ENCODE data around the gene SNX32.
A peak's percentile ranks its signal among the peaks of the same experiment; 100 is the strongest.

SNX32 gene

GRCh38 chr11:65869643-65870306, 36.0 kb downstream of the SNX32 start:
- DNase-seq = no peak

DNA sequence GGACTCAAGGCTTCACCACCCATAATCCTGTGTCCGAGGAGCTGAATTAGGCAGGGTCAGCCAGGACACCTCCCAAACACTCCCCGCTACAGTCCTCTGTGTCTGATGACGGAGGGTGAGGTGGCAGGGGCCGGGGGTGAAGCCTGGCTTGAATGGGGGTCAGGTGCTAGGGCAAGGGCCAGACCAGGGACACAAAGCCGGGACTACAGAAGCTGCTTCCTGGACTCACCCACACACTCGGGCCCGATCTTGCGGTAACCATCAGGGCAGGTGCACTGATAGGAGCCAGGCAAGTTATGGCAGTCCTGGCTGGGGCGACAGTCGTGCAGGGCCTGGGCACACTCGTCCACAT, 36.5 kb downstream of the SNX32 start:
- no peak for DNase-seq

DNA sequence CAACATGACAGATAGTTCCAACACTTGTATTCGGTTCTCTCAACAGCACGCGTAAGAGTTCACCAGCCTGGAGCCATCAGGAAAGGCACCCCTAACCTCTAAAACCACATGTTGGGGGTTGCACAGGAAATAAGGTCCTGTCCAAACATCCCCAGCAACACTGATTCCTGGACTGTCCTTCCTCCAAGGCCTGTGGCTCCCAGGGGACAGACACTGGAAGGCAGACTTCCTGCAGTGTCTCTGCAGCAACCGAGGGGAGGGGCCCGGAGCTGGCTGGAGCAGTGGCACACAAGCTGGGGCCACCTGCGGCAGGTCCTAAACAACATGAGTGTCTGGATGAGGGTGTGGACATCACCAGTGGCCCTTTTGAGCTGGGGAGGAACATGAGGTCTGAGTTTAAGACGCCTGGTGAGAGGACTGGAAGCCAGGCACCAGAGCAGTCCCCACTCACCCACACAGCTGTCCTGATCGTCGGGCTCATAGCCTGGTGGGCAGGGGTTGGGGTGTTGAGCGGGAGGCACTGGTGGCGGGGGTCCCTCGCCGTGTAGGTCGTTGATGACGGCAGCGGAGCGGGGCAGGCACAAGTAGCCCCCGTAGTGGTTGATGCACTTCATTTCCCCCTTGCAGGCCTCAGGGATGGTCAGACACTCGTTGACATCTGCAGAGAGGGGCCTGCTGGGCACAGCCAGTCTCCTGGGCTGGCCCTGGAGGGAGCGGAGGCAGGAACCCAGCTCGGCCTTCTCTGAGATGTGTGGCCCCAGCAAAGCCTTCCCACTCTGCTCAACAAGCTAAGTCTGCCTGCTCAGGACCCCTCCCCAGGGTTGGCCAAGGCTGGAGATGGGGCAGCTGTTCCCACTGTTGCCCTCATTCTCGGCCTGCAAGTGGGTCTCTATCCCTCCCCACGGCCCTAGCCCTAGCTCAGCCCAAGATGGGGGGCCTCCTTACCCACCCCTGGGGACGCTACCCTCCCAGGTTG, 37.2 kb downstream of the SNX32 start:
- no peak for DNase-seq

DNA sequence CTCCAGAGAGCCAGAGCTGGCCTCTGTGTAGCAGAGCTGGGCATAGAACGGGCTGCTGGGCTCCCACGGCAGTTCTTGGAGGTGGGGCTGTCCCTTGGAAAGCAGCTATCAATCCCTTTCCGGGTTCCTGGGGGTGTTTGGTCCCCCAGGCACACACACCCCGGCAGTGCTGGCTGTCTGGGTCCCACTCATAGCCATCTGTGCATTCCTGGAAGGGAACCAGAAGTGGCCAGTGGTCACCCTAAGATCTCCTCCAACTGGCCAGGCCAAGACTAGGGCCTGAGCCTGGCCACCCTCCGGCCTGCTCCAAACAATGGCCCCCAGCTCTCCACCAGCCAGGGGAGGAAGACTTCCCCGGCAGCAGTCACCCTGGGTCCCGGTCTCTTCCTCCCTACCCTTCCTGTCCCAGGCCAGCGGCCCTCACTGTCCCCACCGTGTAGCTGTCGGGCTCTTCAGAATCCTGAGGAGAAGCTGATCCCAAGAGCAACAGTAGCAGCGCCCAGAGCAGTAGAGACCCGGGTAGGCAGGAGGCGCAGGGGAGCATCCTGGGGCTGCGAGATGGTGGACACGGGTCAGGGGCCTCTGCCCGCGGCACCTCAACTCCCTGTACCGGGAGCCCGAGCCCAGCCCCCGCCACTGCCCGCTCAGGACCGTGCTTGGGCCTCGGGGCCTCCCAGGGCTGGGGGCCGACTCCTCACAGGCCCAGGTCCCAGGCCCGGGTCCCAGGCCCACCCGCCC, 38.2 kb downstream of the SNX32 start:
- no peak for DNase-seq

- DNase-seq = no peak
Observed at GRCh38 chr11:65872586-65873317, 39.0 kb downstream of the SNX32 start, which contains the start of gene EFEMP2. Gene EFEMP2 (minus strand): TSS chr11:65872800. CDS start chr11:65872354, 446 bp downstream.

DNA sequence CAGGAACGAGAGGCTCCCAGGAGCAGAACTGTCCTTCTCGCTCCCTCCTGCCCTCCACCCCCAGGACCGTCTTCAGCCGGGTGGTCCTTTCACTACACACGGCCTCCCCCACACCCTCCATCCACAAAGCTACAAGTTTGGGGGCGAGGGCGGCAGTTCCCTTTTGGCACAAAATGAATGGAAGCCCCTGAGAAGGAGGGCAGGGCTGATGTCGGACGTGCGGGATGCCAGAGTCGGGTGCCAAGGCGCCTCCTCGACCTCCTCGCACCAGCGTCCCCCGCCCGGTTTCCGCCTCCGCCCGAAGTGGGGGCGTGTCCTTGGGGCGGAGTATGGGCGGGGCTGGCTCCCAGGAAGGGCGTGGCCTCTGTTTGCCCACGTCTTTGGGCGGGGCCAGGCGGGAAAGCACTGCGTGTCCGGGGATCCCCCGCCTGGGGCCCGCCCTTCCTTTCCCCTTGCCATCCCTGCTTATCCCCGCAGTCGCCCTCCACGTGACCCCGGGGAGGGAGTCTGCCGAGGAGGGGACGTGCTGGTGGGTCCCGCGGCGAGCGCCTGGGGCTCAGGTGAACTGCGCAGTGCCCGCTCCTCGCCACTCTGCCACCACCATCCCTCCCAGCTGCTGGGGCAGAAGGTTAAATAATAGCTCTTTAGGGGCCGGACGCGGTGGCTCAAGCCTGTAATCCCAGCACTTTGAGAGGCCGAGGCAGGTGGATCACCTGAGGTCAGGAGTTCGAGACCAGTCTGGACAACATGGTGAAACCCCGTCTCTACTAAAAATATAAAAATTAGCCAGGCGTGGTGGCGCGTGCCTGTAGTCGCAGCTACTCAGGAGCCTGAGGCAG, 39.8 kb downstream of the SNX32 start:
- DNase-seq = peak; percentile 95

DNA sequence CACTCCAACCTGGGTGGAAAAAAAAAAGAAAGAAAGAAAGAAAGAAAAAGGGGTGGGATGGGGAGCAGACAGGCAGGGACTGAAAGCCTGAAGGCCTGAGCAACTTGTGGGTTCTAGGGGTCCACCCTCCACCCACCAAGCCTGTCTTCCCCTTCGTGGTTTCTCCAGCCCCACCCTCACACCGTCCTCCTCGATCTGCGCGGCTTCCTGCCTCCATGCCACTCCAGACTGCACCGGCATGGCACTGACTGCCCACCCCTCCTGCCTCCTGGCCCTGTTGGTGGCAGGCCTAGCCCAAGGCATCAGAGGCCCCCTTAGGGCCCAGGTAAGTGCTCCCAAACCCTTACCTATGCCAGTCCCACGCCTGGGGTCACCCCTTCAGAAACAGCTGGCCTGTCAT, 45.9 kb downstream of the SNX32 start, which contains the start of gene CTSW:
Gene CTSW, plus strand, starts transcription at position 221 of the 400 bp plus-strand sequence. Its CDS starts 18 bp downstream, at position 239.
- no peak for DNase-seq

DNA sequence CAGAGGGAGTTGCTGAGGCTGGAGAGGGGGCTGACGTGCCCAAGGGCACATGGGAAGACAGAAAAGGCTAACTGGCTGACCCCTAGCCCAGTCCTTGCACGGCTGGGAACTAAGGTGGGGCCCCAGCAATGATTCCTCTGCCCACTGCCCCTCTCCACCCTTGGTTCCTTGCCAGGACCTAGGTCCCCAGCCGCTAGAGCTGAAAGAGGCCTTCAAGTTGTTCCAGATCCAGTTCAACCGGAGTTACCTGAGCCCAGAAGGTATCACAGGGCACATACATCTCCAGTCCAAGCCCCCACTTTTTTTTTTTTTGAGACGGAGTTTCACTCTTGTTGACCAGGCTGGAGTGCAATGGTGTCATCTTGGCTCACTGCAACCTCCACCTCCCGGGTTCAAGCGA, 46.3 kb downstream of the SNX32 start:
- no peak for DNase-seq

DNA sequence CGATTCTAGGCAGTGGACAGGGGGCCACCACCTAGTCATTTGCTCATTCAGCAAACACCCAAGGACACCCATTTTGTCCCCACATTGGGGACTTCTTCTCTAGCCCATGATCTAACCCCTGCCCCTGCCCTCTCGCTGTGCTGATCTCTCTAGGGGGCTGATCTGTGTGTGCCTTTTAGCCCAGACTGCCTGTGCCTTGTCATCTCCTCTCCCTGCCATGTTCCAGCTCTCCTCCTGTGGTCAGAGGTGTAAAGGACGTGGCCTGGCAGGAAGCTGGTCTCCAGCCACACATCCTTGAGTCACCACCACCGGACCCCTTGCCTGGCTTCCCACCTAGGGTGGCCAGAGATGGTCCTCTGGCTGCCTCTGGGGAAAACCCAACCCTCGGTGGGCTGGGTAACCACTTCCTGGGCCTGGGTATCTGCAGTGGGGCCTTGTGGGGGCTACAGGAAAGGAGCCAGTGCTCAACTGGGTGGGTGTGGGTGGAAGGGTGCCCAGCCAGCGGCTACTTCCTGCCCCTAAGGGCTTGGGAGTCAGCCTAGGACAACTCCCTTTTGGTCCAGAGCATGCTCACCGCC, 47.2 kb downstream of the SNX32 start:
- DNase-seq = no peak

GRCh38 chr11:65882120-65883057, 48.6 kb downstream of the SNX32 start:
- peak; percentile 1 for DNase-seq

- DNase-seq = peak; percentile 1
Observed at GRCh38 chr11:65883058-65883761, 49.4 kb downstream of the SNX32 start.

DNA sequence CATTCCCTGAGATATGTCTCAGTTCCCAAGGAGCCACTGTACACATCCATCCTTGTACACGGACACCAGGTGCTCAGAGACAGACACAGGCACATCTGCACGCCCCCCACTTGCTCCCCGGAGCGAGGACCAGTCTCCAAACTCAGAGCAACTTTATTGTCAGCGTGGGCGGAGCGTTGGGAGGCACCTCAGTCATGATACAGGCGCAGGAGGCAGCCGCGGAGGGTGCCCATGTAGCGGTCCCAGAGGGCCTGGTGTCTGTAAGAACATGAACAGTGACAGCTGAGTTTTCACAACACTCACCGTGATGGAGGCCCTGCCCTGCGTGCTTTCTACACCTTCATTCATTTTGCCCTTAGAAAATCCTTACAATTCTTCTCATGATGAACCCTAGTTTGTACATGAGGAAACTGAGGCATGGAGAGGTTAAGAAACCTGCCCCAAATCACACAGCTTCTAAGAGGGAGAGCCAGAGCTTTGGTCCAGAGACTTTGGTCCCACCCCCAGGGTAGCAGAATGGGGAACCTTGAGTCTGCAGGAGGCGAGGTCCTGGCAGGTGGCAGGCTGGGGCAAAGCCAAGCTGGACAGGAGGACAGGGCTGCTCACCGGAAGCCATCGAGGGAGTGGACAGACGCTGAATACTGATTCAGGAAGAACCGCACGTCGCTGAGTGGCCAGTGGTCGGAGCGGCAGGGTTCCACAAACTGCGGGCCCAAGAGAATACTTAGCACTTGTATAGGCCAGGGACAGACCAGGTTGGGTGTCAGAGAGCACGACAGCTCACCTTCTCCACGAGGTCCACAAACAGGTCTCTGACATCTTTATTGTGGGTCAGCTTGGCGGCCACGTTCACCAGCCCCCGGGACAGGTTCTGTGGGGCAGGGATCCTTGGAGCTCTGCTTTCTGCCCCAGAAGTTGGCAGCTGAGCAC, 50.3 kb downstream of the SNX32 start:
- DNase-seq = peak; percentile 1

DNA sequence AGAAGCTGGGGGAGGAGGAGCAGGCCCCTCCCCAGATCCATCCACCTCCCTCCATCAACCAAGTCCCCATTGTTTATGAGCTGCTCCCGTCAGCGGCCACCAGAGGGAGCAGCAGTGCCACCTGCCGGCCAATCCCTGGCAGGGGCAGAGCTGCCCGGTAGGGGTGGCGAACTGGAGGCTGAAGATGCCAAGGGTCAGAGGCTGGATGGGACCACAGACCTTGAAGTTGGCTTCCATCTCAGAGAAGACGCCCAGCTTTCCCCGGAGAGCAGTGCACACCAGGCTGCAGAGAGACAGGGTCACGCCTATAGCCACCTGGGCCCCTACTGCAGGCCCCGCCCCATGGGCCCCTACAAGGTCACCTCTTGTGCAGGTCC, 50.9 kb downstream of the SNX32 start:
- peak; percentile 81 for DNase-seq

DNA sequence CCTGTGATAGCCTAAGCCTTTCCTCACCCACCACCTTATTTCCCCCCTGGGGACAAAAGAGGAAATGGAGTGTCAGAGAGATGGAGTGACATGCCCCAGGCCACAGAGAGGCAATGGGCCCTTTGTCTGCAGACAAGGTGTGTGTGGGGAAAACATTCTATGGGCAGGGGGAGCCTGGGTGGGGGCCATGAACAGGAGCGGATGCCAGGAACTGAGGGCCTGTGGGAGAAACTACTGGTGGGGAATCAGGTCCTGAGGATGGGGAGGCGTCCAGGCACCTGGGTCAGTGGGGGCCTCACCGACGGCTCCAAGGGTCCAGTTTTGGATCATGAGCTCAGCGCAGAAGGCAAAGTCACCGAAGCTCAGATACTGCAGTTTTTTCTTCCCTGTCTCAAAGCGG, 51.5 kb downstream of the SNX32 start:
- DNase-seq = peak; percentile 1

DNA sequence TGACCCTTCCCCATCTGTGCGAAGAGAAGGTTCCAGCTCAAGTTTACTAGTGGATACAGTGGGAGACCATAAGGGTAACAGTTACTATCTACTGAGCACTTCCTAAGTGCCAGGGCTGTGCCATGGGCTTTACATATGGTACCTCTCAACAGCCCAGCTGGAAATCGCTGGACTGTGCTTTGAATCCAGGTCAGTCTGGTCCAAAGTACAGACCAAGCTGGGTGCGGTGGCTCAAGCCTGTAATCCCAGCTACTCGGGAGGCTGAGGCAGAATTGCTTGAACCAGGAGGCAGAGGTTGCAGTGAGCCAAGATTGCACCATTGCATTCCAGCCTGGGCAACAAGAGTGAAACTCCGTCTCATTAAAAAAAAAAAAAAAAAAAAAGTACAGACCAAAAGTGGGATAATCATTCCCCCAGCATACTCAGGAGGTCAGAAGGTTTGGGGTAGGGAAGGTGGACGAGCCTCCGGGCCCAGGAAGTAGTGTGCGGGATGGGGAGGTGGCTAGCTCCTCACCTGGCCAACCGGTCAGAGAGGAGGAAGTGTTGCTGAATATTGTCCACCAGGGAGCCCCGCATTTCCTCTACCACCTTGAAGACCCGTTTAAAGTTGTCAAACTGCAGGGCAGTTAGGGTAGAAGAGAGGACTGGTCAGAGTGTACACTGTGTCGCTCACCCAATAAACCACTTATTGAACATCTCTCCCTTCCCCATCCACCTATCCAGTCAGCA, 52.2 kb downstream of the SNX32 start:
- peak; percentile 0 for DNase-seq

- peak; percentile 0 for DNase-seq
Observed at GRCh38 chr11:65886826-65887722, 53.3 kb downstream of the SNX32 start.

Data from stimulated activated CD4-positive, alpha-beta T cell treated with anti-CD3 and anti-CD28 coated beads, Interleukin-1b, Interleukin-23, amount 100 ng/mL, for 48 hours (primary cell).